Fibroblast of peridontal ligament (primary cell): ENCODE data around the gene SLC16A14.
"Not testable (repeated sequence)": the region's sequence is repeated elsewhere in the genome, so short reads cannot be mapped to it uniquely, and the experiment has no call there.

ENCODE experiments used
- DNase-seq: peaks from one replicate; pipeline ENCODE4 v3.0.0-alpha.2; 2010; ENCODE audit errors: extremely low read depth

SLC16A14 gene

GRCh38 chr2:230068651-230069055 is at the start of gene SLC16A14:
TSS of gene SLC16A14 (minus strand) at chr2:230068924. CDS start at chr2:230059352, 9,572 bp downstream.
- peak; percentile 53 for DNase-seq

GRCh38 chr2:230106771-230107170 is 38.0 kb upstream of the SLC16A14 start:
- no peak for DNase-seq

GRCh38 chr2:230101967-230102366 is 33.2 kb upstream of the SLC16A14 start:
- not testable (repeated sequence) for DNase-seq

GRCh38 chr2:230097841-230098240 is 29.1 kb upstream of the SLC16A14 start:
- no peak for DNase-seq

- DNase-seq: no peak
Measured at GRCh38 chr2:230097424-230097823, 28.7 kb upstream of the SLC16A14 start.

GRCh38 chr2:230090967-230091366 is 22.2 kb upstream of the SLC16A14 start:
- no peak for DNase-seq

GRCh38 chr2:230085201-230085600 is 16.5 kb upstream of the SLC16A14 start:
- DNase-seq: no peak

- no peak for DNase-seq
Measured at GRCh38 chr2:230077851-230078547, 9.3 kb upstream of the SLC16A14 start.

- DNase-seq: no peak
Measured at GRCh38 chr2:230076819-230077218, 8.1 kb upstream of the SLC16A14 start.

GRCh38 chr2:230075988-230076631 is 7.4 kb upstream of the SLC16A14 start:
- DNase-seq: peak; percentile 8

GRCh38 chr2:230071421-230071820 is 2.7 kb upstream of the SLC16A14 start:
- no peak for DNase-seq

GRCh38 chr2:230069402-230069801 is 678 bp upstream of the SLC16A14 start:
- no peak for DNase-seq

- DNase-seq: no peak
Measured at GRCh38 chr2:230068016-230068650, 591 bp downstream of the SLC16A14 start.

GRCh38 chr2:230060672-230061293 is 7.9 kb downstream of the SLC16A14 start:
- no peak for DNase-seq

- DNase-seq: peak; percentile 28
Measured at GRCh38 chr2:230053753-230054478, 14.8 kb downstream of the SLC16A14 start.

GRCh38 chr2:230052299-230052698 is 16.4 kb downstream of the SLC16A14 start:
- DNase-seq: no peak

GRCh38 chr2:230050136-230050535 is 18.6 kb downstream of the SLC16A14 start:
- DNase-seq: no peak

- DNase-seq: no peak
Measured at GRCh38 chr2:230048010-230048671, 20.6 kb downstream of the SLC16A14 start.

- DNase-seq: no peak
Measured at GRCh38 chr2:230046491-230046890, 22.2 kb downstream of the SLC16A14 start.

GRCh38 chr2:230043461-230043860 is 25.3 kb downstream of the SLC16A14 start:
- no peak for DNase-seq

GRCh38 chr2:230043025-230043424 is 25.7 kb downstream of the SLC16A14 start:
- DNase-seq: no peak
